Adipose tissue (tissue), 3 donors: ENCODE data around the gene SLC22A23. TPM values are rescaled to one million over a fixed set of nuclear protein-coding genes. Genes with fewer than 3 reads are reported as not detected.

Experiments
- H3K27ac ChIP-seq: one replicate; pipeline ENCODE4 v1.5.1; 2013; ENCODE audit warnings: low read depth, low read length
- WGBS, 3 donors: extraction: QIAGEN DNeasy Blood & Tissue Kit; methylation state at CpG; one replicate each; pipeline ENCODE4 v1.1.7; 2013; 5-methylcytosine and 5-hydroxymethylcytosine counted together
- polyA plus RNA-seq, 3 donors: library from polyadenylated mRNA; stranded (reverse); fragments of 200-250 nt; gene quantifications; one replicate each; pipeline ENCODE4 v1.2.3, GENCODE V29; 2013
- donor health status: healthy with polysubstance abuse.
- donor health status: Bipolar disorder and iron deficiency.
- donor health status: healthy.

SLC22A23 gene
- polyA plus RNA-seq, 3 donors: 4.9 to 11.3 (median 7.2) TPM

GRCh38 chr6:3450888-3451287 is 6.0 kb downstream of the SLC22A23 start:
- no peak overlapping the region for H3K27ac ChIP-seq
- 73 to 93% (median 87%) methylated on average over 5 of the region's 5 CpGs for WGBS, 3 donors

DNA sequence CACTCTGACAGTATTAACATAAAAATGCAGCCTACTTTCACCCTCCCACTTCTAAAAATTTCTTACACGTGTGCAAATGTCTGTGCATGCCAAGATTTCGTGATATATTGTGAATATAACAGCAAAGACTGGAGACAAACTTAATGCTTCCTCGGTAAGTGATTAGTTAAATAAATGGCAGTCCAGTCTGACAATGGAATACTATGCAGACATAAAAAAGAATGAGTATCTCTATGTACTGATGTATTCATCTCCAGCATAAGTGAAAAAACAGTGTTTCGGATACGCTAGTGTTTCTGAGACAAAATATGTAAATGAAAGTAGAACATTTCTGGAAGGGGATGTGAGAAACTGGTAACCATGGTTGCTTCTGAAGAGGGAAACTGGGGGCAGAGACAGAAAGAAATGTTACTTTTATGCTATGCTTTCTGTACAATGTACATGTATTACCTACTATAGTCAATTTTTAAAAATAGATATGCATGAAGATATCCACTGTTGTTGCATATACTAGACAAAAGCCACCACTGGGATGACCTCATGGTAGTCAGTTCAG is 7.0 kb downstream of the SLC22A23 start:
- WGBS, 3 donors: 88 to 94% (median 94%) methylated on average over 5 of the region's 5 CpGs
- no peak overlapping the region for H3K27ac ChIP-seq

DNA sequence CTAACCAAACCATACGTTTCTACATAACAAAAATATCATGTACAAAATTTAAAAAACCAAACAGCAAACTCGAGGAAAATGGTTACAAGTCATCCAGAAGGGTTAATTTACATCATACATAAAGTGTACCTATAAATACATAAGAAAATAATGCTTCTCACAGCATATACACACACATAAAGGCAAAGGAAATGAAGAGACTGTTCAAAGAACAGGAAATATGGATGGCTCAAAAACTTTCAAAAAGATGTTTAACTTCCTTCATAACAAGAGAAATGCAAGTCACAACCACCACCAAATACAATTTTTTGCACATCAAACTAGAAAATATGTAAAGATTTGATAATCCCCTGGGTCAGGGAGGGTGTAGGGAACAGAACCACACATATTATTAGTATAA is 7.5 kb downstream of the SLC22A23 start:
- 77 to 82% (median 78%) methylated on average over 2 of the region's 2 CpGs for WGBS, 3 donors
- H3K27ac ChIP-seq: no peak overlapping the region

DNA sequence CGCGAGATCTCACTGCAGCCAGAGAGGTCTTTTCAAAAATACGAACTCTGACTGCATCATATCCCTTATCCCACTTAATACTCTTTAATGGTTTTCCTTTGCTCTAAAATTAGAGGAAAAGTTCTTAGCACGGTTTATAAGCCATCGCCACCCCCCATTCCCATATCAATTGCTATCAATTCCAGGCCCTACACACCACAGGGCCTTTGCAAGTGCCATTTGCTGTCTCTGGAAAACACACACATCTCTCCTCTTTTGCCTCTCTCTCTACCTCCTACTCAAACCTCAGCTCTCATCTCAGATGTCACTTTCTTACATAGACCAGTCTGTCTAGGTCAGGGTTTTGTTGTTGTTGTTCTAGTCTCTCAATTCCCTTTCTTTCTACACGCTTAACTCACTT is 9.8 kb downstream of the SLC22A23 start:
- 92 to 97% (median 95%) methylated on average over 6 of the region's 6 CpGs for WGBS, 3 donors
- H3K27ac ChIP-seq: no peak overlapping the region

GRCh38 chr6:3446184-3446583 is 10.7 kb downstream of the SLC22A23 start:
- WGBS, 3 donors: 95 to 99% (median 96%) methylated on average over 4 of the region's 4 CpGs
- H3K27ac ChIP-seq: no peak overlapping the region

DNA sequence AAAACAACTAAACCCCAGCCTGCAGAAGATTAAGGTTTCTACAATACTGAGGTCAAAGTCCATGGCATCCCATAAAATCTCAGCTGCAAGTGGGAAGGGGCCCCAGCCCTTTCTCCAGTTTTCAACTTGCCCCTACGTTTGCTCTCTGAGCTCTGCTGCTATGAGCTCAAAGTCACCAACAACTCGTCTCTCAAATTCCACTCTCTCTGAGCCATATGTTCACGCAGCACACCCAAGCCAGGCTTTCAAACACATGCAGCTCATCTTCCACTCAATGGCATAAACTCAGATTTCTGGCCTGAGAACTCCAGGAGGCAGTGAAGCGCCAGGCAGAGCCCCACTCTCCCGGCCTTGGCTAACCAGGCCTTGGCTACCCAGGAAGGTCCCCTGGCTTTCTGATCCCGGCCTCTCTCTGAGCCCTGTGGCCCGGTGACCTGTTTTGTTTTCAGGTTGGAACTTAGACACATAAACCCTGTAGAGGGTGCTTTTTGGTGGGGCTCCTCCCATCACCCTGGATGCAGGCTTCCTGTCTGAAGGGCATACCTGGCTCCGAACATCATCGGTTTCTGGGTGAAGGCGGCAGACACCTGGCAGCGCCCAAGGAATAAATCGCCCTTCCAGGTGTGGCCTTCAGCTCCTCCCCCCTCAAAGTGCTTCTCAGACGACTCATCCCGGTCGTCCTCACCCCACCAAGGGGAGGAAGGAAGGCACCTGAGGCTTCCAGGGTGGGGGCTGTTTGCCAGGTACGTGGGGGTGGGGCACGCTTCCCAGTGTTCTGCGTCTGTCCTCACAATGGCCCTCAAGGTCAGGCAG is 12.4 kb downstream of the SLC22A23 start:
- H3K27ac ChIP-seq: no peak overlapping the region
- 77 to 92% (median 87%) methylated on average over 18 of the region's 18 CpGs for WGBS, 3 donors

DNA sequence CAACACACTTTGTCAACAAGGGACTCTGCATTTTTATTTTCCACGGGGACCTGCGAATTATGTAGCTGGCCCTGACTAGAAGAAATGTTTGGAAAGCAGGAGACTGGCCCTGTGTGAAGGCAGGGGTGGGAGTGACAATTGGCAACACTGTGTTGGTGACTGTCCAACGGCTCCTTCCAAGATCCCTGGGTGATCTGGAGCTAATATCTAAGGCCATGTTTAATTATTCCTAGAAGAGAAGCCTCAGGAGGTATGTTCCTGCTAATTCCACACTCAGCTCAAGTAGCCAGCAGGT is 13.7 kb downstream of the SLC22A23 start:
- WGBS, 3 donors: 29 to 54% (median 42%) methylated on average over 3 of the region's 3 CpGs
- no peak overlapping the region for H3K27ac ChIP-seq

GRCh38 chr6:3442431-3443220 is 14.2 kb downstream of the SLC22A23 start:
- no peak overlapping the region for H3K27ac ChIP-seq
- WGBS, 3 donors: 82 to 84% (median 83%) methylated on average over 8 of the region's 8 CpGs

GRCh38 chr6:3440911-3441310 is 15.9 kb downstream of the SLC22A23 start:
- WGBS, 3 donors: 91 to 93% (median 93%) methylated on average over 5 of the region's 5 CpGs
- H3K27ac ChIP-seq: no peak overlapping the region

DNA sequence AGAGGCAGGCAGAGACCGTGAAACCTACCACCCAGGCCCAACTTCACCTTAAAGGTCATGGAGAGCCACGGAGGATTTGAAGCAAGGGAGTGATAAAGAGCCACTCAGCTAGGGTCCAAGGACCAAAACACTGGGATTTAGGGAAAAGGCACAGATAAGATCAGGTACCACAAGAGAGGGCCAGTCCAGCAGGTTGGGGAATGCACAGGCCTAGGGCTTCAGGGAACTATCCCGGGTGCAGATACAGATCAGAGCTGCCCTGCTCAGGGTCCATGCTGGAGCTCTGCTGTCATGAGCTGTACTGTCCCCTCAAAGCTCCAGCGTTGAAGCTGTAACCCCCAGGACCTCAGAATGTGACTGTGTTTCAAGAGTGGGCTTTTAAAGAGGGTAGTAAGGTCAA is 16.9 kb downstream of the SLC22A23 start:
- WGBS, 3 donors: 66 to 86% (median 80%) methylated on average over 4 of the region's 4 CpGs
- H3K27ac ChIP-seq: no peak overlapping the region

- 62 to 66% (median 64%) methylated on average over 26 of the region's 26 CpGs for WGBS, 3 donors
- H3K27ac ChIP-seq: no peak overlapping the region
Observed at GRCh38 chr6:3438190-3439167, 18.4 kb downstream of the SLC22A23 start.

- WGBS, 3 donors: 44 to 76% (median 74%) methylated on average over 4 of the region's 4 CpGs
- H3K27ac ChIP-seq: no peak overlapping the region
Observed at GRCh38 chr6:3433005-3433404, 23.8 kb downstream of the SLC22A23 start.

DNA sequence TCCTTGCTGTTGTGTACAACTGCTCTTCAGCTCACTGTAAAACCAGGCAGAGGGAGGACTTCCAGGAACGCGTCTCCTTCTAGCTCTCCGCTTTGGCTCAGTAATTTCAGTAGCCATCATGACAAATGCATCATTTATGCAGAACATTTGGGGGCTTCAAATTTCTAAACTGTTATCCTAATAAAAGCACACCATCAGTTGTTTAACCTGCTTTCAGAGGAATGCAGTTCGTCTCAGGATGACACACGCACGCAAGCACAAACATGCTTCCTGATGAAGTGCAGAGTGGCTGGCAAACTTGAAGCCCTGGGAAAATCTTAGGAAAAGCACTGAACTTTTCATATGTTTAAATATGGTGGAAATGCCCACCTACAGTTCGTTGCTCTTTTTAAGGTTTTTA is 24.4 kb downstream of the SLC22A23 start:
- no peak overlapping the region for H3K27ac ChIP-seq
- 91 to 93% (median 93%) methylated on average over 7 of the region's 7 CpGs for WGBS, 3 donors

DNA sequence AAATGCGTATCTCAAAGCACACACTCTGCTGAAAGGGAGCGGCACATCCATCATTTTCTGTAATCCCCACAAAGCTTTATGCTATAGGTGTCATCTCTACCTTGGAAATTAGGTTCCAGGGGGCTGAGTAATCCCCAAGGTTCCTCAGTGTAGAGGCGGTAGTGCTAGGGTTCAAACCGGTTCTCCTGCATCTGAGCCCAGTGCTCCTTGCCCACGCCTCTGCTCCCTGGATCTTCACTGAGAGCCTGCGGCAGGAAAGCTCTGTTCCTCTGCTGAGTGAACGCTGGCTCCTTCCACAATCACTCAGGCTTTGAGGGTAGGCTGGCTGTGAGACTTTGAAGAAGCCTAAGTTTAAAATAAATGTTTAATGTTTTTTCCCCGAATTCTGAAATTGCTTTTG is 24.9 kb downstream of the SLC22A23 start:
- H3K27ac ChIP-seq: no peak overlapping the region
- 77 to 91% (median 84%) methylated on average over 8 of the region's 8 CpGs for WGBS, 3 donors

DNA sequence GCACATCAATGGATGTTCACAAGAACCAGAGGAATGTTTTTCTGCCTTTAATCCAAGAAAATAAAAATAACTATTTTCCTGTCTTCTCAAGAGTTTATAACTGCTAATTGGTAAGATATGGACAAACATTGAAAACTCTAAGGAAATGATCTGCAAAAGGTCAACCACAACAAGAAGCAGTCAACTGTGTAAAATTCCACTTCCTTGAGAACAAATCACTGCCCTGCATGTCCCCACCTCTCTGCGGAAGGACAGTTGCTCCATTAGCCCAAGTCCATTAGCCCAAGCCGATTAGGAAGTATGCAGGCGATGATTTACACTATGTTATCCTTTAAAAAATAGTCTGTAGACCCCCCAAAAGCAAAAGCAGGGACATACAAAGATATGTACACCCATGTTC is 27.6 kb downstream of the SLC22A23 start:
- 85 to 93% (median 88%) methylated on average over 3 of the region's 3 CpGs for WGBS, 3 donors

GRCh38 chr6:3428700-3429099 is 28.1 kb downstream of the SLC22A23 start:
- WGBS, 3 donors: 63 to 83% (median 83%) methylated on average over 3 of the region's 3 CpGs

More for the DNA sequence above, 27.6 kb downstream of the SLC22A23 start:
- no peak overlapping the region for H3K27ac ChIP-seq

DNA sequence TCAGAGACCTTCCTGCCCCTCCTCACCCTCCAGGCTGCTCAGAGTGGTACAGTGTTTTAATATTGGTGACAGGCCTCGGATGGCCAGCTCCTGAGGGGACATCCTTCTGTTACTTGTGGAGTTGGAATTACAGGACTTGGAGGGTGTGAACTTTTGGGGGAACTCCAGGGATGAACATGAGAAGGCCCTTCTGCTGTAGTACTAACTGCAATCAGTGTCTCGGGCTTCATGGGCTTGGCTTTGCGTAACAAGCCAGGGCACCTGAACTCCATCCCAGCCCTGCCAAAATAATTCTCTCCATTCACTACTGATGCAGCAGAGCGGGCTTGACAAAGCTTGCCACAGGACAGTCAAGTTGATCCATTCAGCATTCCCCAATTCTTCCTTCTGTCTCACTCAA is 28.6 kb downstream of the SLC22A23 start:
- H3K27ac ChIP-seq: no peak overlapping the region
- WGBS, 3 donors: 85 to 95% (median 92%) methylated on average over 4 of the region's 4 CpGs

More at GRCh38 chr6:3428700-3429099, 28.1 kb downstream of the SLC22A23 start:
- H3K27ac ChIP-seq: no peak overlapping the region

- no peak overlapping the region for H3K27ac ChIP-seq
- WGBS, 3 donors: 10 to 14% (median 12%) methylated on average over 10 of the region's 10 CpGs
Observed at GRCh38 chr6:3427687-3428085, 29.2 kb downstream of the SLC22A23 start.
